LNCaP clone FGC (cell line): ENCODE measurements around the gene HOXC10.

Source experiments
- DNase-seq: peaks from one replicate; pipeline ENCODE4 v3.0.0-alpha.2; 2011; ENCODE audit warnings: low read depth
- H3K4me3 ChIP-seq: 2 replicates; pipeline ENCODE4 v1.5.1; 2011; ENCODE audit warnings: mild to moderate bottlenecking, low read depth, low read length, control low read depth
- CTCF ChIP-seq: IDR thresholded peaks from 2 replicates; pipeline ENCODE4 v1.5.1; 2012; ENCODE audit warnings: mild to moderate bottlenecking; ENCODE audit not compliant: control insufficient read depth, insufficient read depth; ENCODE audit errors: extremely low read depth

HOXC10 gene

GRCh38 chr12:53983568-53983949, 1.4 kb upstream of the HOXC10 start:
- H3K4me3 ChIP-seq = no peak overlapping the region
- no peak for DNase-seq
- no peak for TF ChIP-seq CTCF

GRCh38 chr12:53983950-53984572, 885 bp upstream of the HOXC10 start:
- no peak for TF ChIP-seq CTCF
- DNase-seq = no peak
- H3K4me3 ChIP-seq = no peak overlapping the region

GRCh38 chr12:53985692-53985993, 697 bp downstream of the HOXC10 start:
- H3K4me3 ChIP-seq = no peak overlapping the region
- no peak for TF ChIP-seq CTCF
- no peak for DNase-seq

GRCh38 chr12:53985994-53986685, 1.2 kb downstream of the HOXC10 start:
- no peak for DNase-seq
- no peak overlapping the region for H3K4me3 ChIP-seq

GRCh38 chr12:53986686-53987483, 1.9 kb downstream of the HOXC10 start:
- no peak overlapping the region for H3K4me3 ChIP-seq
- no peak for TF ChIP-seq CTCF
- no peak for DNase-seq

More at GRCh38 chr12:53985994-53986685, 1.2 kb downstream of the HOXC10 start:
- TF ChIP-seq CTCF = no peak

- no peak for DNase-seq
- no peak for TF ChIP-seq CTCF
- no peak overlapping the region for H3K4me3 ChIP-seq
Measured at GRCh38 chr12:53987787-53988230, 2.9 kb downstream of the HOXC10 start.
